Gastroesophageal sphincter (tissue), 4 donors: Measurements from ENCODE around the gene TRPV6. TPM values are rescaled to one million over a fixed set of nuclear protein-coding genes. Genes with fewer than 3 reads are reported as not detected.

Experiments used
- ATAC-seq: fragments of 150-250 bp; one replicate; pipeline ENCODE4 v1.9.1; 2016; ENCODE audit warnings: mild to moderate bottlenecking, moderate library complexity
- H3K27ac ChIP-seq, 4 donors: fragments of 200-600 bp; sonication (generic) in 3 of 4; 1 replicate in 3 of 4; 2 replicates in 1 of 4; pipeline ENCODE4 v1.5.1; 2016 to 2019
- H3K27me3 ChIP-seq: fragments of 200-600 bp; sonication (generic); one replicate; pipeline ENCODE4 v1.5.1; 2019
- H3K36me3 ChIP-seq, 2 donors: fragments of 200-600 bp; sonication (generic); one replicate each; pipeline ENCODE4 v1.5.1; 2019; ENCODE audit warnings: control low read depth in 1 of 2
- H3K4me1 ChIP-seq, 3 donors: fragments of 200-600 bp; sonication (generic); 1 replicate in 2 of 3; 2 replicates in 1 of 3; pipeline ENCODE4 v1.5.1; 2016 to 2019; ENCODE audit warnings: control low read depth in 2 of 3
- H3K4me3 ChIP-seq, 2 donors: fragments of 200-600 bp; sonication (generic); one replicate each; pipeline ENCODE4 v1.5.1; 2019; ENCODE audit warnings: mild to moderate bottlenecking in 1 of 2, moderate library complexity in 1 of 2
- H3K9me3 ChIP-seq, 3 donors: fragments of 200-600 bp; sonication (generic); one replicate each; pipeline ENCODE4 v1.5.1; 2017 to 2019; ENCODE audit warnings: control low read depth in 2 of 3
- EP300 ChIP-seq: sonication (generic); formaldehyde crosslinking; IDR thresholded peaks from one replicate; pipeline ENCODE4 v1.6.1; 2017; ENCODE audit warnings: antibody characterized with exemption, mild to moderate bottlenecking
- POLR2A ChIP-seq, 2 donors: fragments of 450-650 bp; IDR thresholded peaks; one replicate each; pipeline ENCODE4 v1.6.1; 2017; ENCODE audit warnings: antibody characterized with exemption in 2 of 2, mild to moderate bottlenecking in 2 of 2, moderate library complexity in 1 of 2
- POLR2AphosphoS5 ChIP-seq: sonication (generic); formaldehyde crosslinking; IDR thresholded peaks from one replicate; pipeline ENCODE4 v1.6.1; 2017; ENCODE audit warnings: antibody characterized with exemption
- WGBS, 2 donors: methylation state at CpG; one replicate each; pipeline ENCODE4 v1.1.5; 2018; ENCODE audit warnings: low coverage in 1 of 2; 5-methylcytosine and 5-hydroxymethylcytosine counted together
- total RNA-seq, 4 donors: library from RNA; depleted of rRNA; stranded (reverse); fragments of >200 nt; gene quantifications; one replicate each; pipeline ENCODE4 v1.1.0, GENCODE V29; 2016
- TF ChIP-seq, protein P1 (sequence below), 4 experiments: fragments of 200-600 bp in 2 of 4; fragments of 450-650 bp in 2 of 4; sonication (generic) in 1 of 4; IDR thresholded peaks; one replicate each; pipeline ENCODE4 v1.5.1; 2017 to 2019; ENCODE audit warnings: antibody characterized with exemption in 4 of 4, mild to moderate bottlenecking in 2 of 4, moderate library complexity in 2 of 4

The TRPV6 gene
- total RNA-seq, 4 donors from 2014 or later: 0.16 TPM; not detected in 3

DNA sequence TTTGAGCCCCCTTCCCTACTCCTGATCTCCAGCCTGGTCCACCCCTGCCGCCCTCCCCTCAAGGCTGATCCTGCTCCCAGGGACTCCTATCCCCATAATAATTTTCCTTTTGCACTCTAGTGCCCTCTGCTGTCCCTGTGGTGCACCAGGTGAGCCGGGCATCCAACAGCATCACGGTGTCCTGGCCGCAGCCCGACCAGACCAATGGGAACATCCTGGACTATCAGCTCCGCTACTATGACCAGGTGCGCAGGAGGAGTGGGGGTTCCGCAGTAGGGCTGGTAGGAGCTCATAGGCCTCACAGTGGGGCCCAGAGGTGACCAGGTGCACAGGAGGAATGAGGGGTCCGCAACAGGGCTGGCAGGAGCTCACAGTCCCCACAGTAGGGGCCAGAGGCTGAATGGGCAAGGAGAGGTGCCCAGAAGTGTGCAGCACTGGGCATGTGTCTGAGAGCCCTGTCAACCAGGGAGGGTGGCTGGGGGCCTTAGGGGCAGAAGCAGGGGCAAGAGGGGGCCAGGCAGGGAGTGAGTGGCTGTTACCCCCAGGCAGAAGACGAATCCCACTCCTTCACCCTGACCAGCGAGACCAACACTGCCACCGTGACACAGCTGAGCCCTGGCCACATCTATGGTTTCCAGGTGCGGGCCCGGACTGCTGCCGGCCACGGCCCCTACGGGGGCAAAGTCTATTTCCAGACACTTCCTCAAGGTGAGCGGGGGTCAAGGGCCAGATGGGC is 19.0 kb downstream of the TRPV6 start:
- Histone ChIP-seq H3K27ac (no peak overlapping the region), H3K4me3 (no peak overlapping the region), H3K9me3 (no peaks in the 10 kb centered on the region), H3K27me3 (peaks cover 5% of the 10 kb centered on the region), H3K4me1 (no peaks in the 10 kb centered on the region), H3K36me3 (peaks cover 0 to 36% of the 10 kb centered on the region in 2 donors)
- TF ChIP-seq POLR2A (IDR thresholded peaks at IDR 0.05): no peak
- TF ChIP-seq EP300: no peak
- TF ChIP-seq, protein P1, sequence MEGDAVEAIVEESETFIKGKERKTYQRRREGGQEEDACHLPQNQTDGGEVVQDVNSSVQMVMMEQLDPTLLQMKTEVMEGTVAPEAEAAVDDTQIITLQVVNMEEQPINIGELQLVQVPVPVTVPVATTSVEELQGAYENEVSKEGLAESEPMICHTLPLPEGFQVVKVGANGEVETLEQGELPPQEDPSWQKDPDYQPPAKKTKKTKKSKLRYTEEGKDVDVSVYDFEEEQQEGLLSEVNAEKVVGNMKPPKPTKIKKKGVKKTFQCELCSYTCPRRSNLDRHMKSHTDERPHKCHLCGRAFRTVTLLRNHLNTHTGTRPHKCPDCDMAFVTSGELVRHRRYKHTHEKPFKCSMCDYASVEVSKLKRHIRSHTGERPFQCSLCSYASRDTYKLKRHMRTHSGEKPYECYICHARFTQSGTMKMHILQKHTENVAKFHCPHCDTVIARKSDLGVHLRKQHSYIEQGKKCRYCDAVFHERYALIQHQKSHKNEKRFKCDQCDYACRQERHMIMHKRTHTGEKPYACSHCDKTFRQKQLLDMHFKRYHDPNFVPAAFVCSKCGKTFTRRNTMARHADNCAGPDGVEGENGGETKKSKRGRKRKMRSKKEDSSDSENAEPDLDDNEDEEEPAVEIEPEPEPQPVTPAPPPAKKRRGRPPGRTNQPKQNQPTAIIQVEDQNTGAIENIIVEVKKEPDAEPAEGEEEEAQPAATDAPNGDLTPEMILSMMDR (IDR thresholded peaks at IDR 0.05): peak in 3 of 4 experiments; percentile 33 to 80 (median 34)
- no peak for TF ChIP-seq POLR2AphosphoS5
- 79 to 89% methylated on average over 8 to 9 of the region's 18 CpGs for WGBS, 2 donors
- ATAC-seq: no peak

DNA sequence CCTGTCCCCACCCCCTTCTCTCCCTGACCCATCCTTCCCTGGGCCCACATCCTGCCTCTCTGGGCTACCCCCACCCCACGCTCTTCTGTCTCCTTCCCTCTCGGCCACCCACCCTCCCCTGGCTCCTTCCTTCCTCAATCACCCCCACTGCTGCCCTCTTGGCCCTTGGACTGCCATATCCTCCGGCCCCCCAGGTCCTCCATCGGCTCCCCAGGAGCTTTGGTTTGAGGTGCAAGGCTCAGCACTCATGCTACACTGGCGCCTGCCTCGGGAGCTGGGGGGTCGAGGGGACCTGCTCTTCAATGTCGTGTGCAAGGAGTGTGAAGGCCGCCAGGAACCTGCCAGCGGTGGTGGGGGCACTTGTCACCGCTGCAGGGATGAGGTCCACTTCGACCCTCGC is 19.8 kb downstream of the TRPV6 start:
- no peak overlapping the region for H3K27ac ChIP-seq
- H3K27me3 ChIP-seq: peaks cover 5% of the 10 kb centered on the region
- no peaks in the 10 kb centered on the region for H3K9me3 ChIP-seq
- no peaks in the 10 kb centered on the region for H3K4me1 ChIP-seq
- H3K36me3 ChIP-seq: peaks cover 0 to 36% of the 10 kb centered on the region in 2 donors
- TF ChIP-seq POLR2AphosphoS5 (no peak), EP300 (no peak), POLR2A (IDR thresholded peaks at IDR 0.05) (no peak)
- TF ChIP-seq, protein P1 (IDR thresholded peaks at IDR 0.05): no peak
- H3K4me3 ChIP-seq: no peak overlapping the region
- WGBS, 2 donors: 33% methylated on average over 1 of the region's 13 CpGs; no CpG with 5 or more reads in 1 of the 2 donors
- ATAC-seq: no peak

DNA sequence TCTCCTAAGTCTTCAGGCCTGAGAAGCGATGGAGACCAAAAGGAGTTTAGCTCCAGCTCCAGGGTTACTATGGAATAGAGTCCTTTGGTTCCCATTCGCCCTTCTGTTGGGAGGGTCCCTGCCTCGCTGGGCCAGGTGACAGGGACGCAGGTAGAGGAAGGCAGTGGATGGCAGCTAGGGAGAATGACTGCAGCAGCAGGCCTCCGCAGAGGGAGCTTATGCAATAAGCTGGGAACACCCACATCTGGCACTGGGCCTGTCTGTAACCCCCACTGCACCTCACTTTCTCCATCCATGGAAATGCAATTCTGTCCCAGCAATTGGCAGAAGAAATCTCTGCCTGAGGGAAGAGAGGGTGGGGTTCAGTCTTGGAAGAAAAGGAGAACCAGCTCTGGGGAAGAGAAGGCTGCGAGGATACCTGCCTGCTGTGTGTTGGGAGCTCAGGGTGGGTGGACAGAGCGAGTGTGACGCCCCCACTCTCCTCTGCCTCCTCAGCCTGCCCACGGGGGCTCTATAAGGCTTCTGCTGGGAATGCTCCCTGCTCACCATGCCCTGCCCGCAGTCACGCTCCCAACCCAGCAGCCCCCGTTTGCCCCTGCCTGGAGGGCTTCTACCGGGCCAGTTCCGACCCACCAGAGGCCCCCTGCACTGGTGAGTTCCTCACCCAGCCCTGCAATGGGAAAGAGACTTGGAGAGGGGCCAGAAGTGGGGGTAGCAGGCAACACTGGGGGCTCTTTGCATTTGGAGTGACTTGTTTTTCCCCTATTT is 20.4 kb downstream of the TRPV6 start:
- Histone ChIP-seq H3K27me3 (peaks cover 5% of the 10 kb centered on the region), H3K4me1 (no peaks in the 10 kb centered on the region), H3K9me3 (no peaks in the 10 kb centered on the region), H3K27ac (no peak overlapping the region), H3K4me3 (no peak overlapping the region), H3K36me3 (peaks cover 0 to 36% of the 10 kb centered on the region in 2 donors)
- 50 to 80% methylated on average over 1 to 4 of the region's 14 CpGs for WGBS, 2 donors
- TF ChIP-seq, protein P1 (IDR thresholded peaks at IDR 0.05): no peak
- TF ChIP-seq EP300: no peak
- no peak for TF ChIP-seq POLR2A (IDR thresholded peaks at IDR 0.05)
- TF ChIP-seq POLR2AphosphoS5: no peak
- no peak for ATAC-seq

GRCh38 chr7:142863891-142864685 is 21.5 kb downstream of the TRPV6 start:
- Histone ChIP-seq H3K36me3 (peaks cover 0 to 32% of the 10 kb centered on the region in 2 donors), H3K4me3 (no peak overlapping the region), H3K4me1 (no peaks in the 10 kb centered on the region), H3K27me3 (peaks cover 5% of the 10 kb centered on the region), H3K27ac (no peak overlapping the region), H3K9me3 (no peaks in the 10 kb centered on the region)
- 88% methylated on average over 13 of the region's 37 CpGs; no CpG with 5 or more reads in 1 of the 2 donors for WGBS, 2 donors
- ATAC-seq: no peak
- TF ChIP-seq POLR2A (IDR thresholded peaks at IDR 0.05) (no peak), EP300 (no peak), POLR2AphosphoS5 (no peak)
- TF ChIP-seq, protein P1 (IDR thresholded peaks at IDR 0.05): no peak
